Left lobe of liver (tissue), 2 donors: ENCODE measurements around the gene SCYL3. TPM values are rescaled to one million over a fixed set of nuclear protein-coding genes. Genes with fewer than 3 reads are reported as not detected.
"Not testable (repeated sequence)": the region's sequence is repeated elsewhere in the genome, so short reads cannot be mapped to it uniquely, and the experiment has no call there.

Experiments used
- ATAC-seq: fragments of 200-7000 bp; cut with Tn5 transposase; one replicate; pipeline ENCODE4 v1.9.1; 2020; ENCODE audit warnings: mild to moderate bottlenecking, moderate library complexity
- DNase-seq: peaks from one replicate; pipeline ENCODE4 v3.0.0-alpha.2; 2020; ENCODE audit warnings: low spot score
- total RNA-seq: library from RNA; stranded (reverse); gene quantifications from one replicate; pipeline ENCODE4 v1.2.1, GENCODE V29; 2021
- donor health status: DM: no; HTN: no; CAD: no; lungs with moderate emphysema.
- donor health status: DM: no; HTN: yes; CAD: no.

SCYL3 gene, protein sequence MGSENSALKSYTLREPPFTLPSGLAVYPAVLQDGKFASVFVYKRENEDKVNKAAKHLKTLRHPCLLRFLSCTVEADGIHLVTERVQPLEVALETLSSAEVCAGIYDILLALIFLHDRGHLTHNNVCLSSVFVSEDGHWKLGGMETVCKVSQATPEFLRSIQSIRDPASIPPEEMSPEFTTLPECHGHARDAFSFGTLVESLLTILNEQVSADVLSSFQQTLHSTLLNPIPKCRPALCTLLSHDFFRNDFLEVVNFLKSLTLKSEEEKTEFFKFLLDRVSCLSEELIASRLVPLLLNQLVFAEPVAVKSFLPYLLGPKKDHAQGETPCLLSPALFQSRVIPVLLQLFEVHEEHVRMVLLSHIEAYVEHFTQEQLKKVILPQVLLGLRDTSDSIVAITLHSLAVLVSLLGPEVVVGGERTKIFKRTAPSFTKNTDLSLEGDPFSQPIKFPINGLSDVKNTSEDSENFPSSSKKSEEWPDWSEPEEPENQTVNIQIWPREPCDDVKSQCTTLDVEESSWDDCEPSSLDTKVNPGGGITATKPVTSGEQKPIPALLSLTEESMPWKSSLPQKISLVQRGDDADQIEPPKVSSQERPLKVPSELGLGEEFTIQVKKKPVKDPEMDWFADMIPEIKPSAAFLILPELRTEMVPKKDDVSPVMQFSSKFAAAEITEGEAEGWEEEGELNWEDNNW
- 7.5 TPM for total RNA-seq

DNA sequence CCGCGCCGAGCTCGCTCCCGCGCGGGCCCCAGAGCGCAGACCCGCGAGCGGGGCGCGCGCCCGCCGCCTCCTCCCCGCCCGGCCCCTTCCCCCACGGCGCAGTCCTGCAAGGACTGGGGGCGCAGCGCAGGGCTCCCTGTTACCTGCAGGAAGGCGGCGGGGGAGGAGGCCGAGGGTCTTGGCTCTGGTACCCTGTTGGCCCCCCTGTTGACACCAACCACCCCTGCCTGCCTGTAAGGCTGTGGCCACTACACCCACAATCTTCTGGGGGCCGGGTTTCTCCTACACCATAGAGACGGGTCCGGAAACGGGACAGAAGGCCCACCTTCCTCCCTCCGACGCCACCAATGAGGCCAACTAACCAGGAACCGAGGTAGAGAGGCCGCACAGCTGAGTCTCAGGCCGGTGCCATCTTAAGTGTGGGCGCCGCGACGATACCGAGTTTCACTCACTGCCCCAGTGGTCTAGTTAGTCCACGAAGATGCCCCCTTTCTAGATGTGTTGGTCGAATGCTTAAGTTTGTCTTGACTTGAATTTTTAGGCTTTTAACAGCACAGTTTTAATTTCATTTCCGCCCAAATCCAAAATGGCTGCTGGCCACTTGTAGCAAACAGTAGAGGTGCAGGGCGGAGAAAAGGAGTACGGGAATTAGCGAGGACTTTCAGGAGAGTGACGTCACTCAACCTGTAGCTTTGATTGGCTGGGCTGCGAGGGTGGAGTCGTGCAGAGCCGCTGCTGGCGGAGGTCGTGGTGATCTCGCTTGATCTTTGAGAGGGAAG lies at the start of gene SCYL3:
Gene SCYL3 (minus strand): TSS at position 252 of the 779 bp plus-strand sequence. CDS start 5,056 bp downstream, outside the sequence.
- peak; percentile 94 for DNase-seq
- peak; percentile 91 for ATAC-seq

DNA sequence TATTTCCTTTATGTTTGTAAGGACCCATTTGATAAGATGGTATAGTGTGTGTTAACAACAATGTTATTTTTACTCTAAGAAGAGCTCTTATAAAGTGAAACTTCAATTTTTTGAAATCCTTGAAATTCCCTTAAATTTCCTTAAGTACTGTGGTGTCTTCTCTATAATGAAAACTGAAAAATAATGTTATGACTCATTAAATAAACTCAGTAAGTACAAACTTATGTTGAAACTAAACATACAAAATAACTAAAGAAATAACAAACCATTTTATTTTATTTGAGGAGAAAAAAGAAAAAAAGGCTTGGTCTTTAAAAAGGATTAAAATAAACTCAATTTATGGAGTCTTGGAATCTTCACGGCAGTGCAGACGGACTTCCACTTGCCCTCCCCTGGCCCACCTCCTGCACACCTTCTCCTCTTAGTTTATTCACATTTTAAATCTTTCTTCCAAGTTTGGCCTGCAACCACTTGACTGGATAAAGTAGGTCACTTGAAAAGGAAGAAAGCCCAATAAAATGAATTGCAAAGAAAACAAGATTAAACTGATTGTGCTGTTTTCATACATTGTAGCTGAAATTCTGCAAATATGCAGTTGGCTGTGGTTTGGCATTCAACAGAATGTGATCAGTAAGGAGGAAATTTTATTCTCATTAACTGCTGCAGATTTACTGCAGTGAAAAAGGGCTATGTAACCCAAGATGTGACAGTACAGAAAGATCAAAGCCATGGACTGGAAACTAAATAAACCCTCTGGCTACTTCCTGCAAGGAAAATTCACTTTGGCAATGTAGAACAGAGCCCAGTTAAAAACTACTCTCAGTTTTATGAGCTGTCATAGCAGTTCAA lies 48.5 kb upstream of the SCYL3 start:
- DNase-seq (no peak), ATAC-seq (no peak)

DNA sequence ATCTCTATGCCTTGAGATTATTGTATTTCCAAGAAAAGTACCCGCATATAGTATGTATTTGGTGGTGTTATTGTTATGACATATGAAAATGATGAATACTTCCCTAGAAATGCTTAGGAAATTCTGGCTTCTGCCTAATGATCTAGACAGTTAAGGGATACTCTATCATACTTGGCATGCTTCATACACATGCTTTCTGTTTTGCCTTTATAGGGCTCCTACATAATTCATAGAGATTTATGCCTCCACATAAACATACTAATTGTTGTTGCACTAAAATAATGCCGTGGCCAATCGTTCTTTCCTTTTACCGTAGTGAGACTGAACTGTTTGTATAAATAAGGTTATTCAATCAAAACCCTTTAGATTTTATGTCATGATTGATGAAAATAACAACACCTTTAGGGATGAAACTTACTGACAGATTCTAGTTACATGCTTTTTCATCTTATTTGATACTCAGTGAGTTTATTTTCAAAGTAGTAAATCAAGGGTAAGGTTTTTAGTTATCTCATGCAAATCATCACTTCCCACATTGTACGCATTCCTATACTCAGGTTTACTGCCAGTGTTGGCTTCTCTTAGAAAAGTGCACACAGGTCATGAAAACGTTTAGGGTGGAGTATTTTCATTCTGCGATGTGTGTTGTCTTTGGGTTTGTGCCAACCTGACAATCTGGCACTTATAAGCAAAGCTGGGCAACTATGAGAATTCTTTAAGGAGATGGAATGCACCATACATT lies 40.5 kb upstream of the SCYL3 start:
- DNase-seq (no peak), ATAC-seq (no peak)

DNA sequence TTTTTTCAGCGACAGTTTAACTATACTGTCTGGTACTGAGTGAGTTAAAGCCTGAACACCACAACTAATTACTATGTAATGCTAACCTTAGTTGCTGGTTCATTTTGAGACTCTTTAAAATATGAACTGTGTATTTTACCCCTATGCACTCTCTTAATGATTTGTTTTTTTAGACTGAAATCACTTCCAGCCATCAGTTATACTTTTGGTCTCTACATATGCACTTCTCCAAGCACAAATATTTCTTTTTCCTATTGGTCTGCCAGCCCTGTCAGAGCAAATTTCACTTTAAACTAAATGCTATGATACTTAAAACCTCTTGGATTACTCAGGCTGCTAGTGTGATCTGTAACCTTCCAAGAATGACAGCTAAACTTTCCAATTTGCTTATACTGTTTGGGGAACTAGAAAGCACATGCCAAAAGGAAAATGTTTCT lies 38.1 kb upstream of the SCYL3 start:
- no peak for DNase-seq
- no peak for ATAC-seq

DNA sequence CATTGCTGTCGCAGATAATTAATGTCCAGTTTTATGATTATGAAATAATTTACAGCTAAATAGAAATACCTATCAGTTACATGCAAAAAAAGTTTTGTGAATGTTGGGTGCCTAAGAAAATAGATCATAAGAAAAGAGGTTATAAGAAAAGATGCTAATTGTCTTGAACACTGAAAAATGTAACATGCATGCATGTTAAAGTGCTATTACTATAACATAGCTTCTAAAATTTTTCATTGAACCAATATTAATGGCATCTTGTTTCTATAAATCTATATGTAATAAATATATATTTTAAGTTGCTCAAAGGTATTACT lies 35.5 kb upstream of the SCYL3 start:
- ATAC-seq (no peak), DNase-seq (no peak)

DNA sequence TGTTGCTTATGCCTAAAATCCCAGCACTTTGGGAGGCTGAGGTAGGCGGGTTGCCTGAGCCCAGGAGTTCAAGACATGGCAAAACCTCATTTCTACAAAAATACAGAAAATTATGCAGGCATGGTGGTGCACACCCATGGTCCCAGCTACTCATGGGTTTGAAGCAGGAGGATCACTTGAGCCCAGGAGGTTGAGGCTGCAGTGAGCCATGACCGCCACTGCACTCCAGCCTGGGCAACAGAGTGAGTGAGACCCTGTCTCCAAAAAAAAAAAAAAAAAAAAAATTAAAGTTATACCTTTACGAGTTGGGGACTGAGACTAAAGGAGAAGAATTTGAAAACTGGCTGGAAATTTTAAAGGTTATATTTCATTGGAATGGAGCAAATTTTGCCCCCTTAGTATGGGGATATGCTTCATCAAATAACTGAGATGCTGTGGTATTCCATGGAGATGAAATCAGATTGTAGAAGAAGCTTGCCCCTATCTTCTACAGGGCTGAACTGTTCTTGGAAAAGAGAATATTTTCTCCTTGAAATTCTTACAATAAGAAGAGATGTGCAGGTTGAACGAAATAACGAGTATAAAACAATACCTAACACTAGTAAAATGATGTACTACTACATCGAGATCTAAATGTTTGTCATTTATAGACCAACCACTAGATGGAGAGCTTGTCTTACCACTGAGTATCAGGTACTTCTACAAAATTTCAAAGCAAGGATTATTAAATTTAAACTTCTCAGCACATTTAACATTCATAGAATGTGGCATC lies 34.9 kb upstream of the SCYL3 start:
- ATAC-seq (peak; percentile 82), DNase-seq (no peak)

DNA sequence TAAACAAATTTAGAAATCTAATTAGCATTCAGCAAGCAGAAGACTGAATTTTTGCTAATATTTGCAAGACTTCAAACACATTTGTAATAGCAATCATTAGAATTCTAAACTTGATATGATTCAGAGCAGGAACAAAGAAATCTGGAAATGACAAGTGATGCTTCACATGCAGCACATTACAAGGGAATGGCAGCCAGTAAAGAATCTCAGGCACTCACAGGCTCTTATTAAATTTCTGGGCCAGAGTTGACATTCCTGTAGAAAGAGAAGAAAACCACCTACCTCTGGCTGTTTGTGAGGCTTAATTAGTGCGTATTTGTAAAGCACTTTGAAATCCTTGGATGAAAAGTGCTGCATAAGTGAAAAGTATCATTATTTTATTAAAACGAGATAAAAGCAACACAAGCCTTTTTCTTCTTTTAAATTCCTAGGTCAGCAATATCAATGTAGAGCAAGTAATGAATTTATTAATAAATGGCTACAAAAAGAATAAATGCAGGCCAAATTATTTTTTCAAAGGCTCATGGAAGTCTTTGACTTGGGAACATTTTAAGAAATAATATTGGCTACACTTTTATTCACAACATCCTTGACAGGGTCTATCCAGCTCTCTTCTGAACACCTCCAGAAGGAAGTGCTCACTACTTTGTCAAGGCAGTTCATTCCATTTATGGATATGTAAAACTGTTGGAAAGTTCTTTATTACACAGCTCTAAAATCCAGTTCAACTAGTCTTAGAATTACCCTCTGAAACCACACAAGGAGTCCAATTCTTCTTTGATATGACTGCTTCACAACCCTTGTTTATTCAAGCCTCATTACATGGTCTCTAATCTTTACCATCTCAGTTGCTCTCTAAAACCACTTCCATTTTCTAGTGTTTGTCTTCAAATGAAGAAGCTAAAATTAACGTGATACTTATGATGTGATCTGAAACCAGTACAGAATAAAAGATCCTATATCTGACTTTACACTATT lies 32.1 kb upstream of the SCYL3 start:
- ATAC-seq (no peak), DNase-seq (no peak)

DNA sequence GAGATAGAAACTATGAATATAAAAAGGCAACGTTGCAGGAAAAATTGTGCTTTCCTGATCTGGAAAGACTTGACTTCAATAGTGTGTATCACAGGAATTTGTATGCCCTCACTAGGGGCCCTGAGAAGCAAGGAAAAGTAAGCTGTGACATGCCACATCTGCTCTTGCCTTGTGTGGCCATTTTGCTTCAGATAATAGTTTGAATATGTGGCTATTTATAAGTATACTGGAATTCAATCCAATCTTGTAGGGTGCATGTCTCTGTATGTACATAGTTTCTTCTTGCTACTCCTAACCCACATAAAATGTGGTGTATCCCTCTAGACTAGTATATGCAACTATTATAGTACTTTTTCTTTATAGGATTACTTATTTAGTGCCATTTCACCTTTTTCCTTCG lies 31.1 kb upstream of the SCYL3 start:
- ATAC-seq (no peak), DNase-seq (no peak)

DNA sequence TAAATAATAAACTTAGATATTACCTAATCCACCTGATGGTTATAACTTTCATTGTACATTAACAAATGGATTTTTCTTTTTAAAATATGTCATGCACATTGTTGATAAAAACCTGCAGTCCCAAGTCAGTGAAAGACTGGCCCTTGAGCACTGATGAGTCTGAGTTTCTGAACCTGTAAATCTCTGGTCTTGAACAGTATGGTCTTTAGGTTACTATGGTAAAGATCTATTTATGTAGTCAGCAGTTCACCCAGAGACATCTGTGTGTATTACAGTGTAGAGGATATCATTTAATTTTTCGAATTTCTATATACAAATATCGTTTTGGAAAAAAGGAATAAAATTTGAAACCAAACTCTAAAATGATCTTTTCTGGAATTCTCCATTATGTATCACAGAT lies 30.4 kb upstream of the SCYL3 start:
- DNase-seq: no peak
- no peak for ATAC-seq

DNA sequence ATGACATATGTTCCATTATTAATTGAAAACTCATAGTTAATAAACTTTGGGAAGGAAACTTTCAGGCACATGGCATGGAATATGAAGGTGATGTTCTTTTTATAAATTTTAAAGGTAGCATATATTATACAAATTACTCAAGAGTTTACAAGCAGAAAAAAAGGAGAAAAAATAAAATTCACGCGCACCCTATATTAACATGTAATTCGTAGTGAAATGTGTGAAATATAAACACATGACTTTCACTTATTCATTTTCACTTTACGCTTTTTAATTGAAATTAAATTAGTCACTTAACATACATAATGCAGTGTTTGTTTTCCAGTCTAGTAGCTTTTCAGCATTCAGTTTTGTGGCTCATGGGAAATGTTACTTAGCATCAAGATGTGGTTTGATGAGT lies 27.4 kb upstream of the SCYL3 start:
- DNase-seq (no peak), ATAC-seq (no peak)

DNA sequence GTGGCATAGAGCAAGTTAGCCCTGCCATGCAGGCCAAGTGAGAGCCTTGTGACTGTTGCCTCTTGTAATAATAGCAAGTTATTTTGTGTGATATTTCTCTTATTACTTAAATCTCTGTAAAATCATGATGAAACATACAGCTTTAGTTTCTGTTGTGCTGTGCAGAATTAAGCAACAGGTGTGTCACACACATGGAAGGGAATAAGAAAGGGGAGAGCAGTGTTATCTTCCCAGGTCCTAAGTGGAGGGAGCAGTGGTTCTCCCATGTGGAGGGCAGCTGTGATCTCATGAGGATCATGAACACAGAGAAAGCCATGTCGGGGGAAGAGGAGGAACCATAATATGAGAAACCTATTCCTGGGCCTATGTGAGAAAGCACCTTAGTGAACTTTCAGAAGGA lies 25.2 kb upstream of the SCYL3 start:
- ATAC-seq (no peak), DNase-seq (no peak)

DNA sequence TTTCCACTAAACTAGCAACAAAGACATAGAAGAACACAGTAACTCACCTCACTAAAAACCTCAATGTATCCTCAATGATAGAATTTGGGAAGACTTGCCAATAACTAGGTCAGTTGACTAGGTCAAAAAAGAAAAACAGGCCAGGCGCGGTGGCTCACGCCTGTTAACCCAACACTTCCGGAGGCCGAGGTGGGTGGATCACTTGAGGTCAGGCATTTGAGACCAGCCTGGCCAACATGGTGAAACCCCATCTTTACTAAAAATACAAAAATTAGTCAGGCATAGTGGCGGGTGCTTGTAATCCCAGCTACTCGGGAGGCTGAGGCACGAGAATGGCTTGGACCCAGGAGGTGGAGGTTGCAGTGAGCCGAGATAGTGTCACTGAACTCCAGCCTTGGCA lies 24.5 kb upstream of the SCYL3 start:
- ATAC-seq, DNase-seq: not testable (repeated sequence)

DNA sequence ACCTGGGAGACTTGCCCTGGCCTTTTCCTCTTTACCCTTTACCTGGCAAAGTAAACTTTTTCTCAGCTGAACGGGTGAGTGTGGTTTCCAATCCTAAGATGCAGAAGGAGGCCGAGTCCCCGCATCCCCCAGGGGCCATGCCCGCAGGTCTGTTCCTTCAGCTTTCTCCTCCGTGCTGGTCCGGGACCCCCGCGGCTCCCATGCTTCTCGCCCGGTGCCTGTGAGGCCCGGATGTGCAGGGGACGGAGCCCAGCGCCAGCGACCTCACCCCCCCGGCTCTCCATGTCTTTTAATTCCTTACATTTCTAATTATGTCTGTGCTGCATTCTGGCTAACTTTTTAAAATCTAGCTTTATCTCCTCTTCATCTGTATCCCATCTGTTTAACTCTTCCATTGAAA lies 21.5 kb upstream of the SCYL3 start:
- ATAC-seq: no peak
- no peak for DNase-seq

DNA sequence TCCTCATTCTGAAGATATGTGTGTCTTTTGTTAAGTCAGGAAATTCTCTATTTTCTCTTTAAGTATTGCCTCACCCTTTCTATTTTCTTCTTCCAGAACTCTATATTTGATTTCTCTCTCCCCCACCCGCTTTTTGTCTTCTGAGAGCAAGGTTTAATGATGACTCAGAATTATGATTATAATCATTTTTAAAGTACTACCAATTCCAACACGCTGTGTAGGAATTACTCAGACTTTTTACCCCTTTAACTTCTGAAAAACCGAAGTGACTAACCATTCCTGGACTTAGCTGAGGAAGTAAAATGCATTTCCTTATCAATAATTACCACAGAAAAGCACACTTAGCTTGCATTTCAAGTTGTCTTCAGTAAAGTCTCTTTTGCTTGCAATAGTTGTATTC lies 20.8 kb upstream of the SCYL3 start:
- ATAC-seq: no peak
- no peak for DNase-seq

DNA sequence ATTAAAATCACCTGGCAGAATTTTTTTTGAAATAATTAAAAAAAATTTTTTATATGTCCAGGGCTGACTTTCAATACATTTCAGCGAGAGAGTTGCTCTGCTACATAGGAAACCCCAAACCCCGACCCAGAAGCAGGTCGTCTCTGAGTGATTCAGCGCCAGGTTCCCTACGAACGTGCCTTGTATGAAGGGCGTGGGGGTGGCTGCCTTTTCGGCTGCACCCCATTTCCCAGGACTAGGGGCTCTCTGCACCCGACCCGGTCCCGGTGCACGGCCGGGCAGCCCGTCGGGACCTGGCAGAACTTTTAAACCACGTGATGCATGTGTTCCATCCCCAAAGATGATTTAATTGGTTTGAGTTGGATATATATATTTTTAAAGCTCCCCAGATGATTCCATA lies 15.8 kb upstream of the SCYL3 start:
- no peak for ATAC-seq
- no peak for DNase-seq

DNA sequence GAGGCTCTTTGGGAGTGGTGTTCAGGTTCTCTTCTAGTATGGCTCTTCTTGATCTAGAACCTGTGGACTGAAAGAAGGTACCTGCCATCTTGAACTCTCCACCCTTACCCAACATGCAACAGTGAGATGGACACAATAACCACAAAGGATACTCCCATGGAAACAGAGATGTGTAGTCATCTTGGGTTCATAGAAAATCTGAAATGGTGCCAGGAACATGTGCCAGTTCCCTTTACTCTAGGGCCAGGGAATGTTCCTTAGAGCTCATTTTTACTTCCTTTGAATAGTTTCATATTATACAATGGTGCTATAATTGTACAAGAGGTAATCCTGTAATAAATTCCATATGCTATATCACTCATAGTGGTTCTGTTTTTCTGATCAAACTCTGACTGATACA lies 13.2 kb upstream of the SCYL3 start:
- DNase-seq (no peak), ATAC-seq (no peak)

DNA sequence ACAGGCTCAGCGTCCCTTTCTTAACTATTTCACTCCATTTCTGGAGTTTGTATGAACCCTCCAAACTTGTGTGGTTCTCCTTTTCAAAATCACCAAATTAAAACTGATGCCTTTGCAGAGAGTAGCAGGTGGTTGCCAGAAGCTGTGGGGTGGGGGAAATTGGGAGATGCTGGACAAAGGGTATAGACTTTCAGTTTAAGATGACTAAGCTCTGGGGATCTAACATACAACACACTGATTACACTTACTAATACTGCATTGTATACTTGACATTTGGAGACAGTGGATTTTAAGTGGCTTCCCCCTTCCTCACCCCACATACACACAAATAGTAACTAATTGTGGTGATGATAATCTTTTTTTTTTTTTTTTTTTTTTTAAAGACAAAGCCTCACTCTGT lies 11.1 kb upstream of the SCYL3 start:
- no peak for DNase-seq

DNA sequence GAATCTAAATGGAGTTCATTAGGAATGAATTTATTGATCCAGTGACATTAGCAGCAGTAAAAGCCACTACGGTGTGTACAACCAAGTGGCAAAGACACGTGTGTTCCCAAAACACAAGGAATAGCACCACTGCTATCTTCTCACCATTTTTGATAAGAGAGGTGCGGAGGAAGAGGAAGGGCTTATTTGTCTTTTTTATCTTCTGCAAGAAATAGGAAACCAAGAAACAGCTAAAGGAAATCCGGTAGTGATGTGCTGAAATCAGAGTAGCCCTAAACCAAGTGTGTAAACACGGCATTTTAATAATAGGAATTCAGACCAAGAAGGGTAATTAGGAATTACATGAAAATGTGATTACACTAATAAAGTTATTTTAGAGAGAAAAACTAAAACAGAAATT lies 9.1 kb upstream of the SCYL3 start:
- DNase-seq (no peak), ATAC-seq (no peak)

More for the DNA sequence above, 11.1 kb upstream of the SCYL3 start:
- ATAC-seq: no peak
